HG03045 (cell line): ENCODE measurements around the gene GYS1.
A peak's percentile ranks its signal among the peaks of the same experiment; 100 is the strongest.

Source experiments
- ATAC-seq: cut with Tn5 transposase; IDR thresholded peaks from one replicate; pipeline ENCODE4 v1.9.1; 2021; ENCODE audit warnings: mild to moderate bottlenecking, moderate library complexity; ENCODE audit not compliant: unreplicated experiment

Gene GYS1

DNA sequence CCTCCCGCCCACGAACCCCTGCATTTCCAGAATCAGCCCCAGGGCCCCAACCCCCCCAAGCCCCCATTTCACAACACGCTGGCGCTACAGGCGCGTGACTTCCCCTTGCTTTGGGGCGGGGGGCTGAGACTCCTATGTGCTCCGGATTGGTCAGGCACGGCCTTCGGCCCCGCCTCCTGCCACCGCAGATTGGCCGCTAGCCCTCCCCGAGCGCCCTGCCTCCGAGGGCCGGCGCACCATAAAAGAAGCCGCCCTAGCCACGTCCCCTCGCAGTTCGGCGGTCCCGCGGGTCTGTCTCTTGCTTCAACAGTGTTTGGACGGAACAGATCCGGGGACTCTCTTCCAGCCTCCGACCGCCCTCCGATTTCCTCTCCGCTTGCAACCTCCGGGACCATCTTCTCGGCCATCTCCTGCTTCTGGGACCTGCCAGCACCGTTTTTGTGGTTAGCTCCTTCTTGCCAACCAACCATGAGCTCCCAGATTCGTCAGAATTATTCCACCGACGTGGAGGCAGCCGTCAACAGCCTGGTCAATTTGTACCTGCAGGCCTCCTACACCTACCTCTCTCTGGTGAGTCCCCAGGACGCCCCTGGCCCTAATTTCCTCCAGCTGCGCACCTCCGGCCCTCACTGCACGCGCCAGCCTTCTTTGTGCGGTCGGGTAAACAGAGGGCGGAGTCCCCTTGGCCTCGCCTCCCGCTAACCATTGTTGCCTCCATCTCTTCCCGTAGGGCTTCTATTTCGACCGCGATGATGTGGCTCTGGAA lies 27.9 kb downstream of the GYS1 start, which contains the start of gene FTL:
Gene FTL, plus strand, starts transcription at position 270 of the 766 bp plus-strand sequence. Its CDS starts 199 bp downstream, at position 469.
- ATAC-seq = peak; percentile 64

- no peak for ATAC-seq
Observed at GRCh38 chr19:48964205-48965039, 28.7 kb downstream of the GYS1 start.

DNA sequence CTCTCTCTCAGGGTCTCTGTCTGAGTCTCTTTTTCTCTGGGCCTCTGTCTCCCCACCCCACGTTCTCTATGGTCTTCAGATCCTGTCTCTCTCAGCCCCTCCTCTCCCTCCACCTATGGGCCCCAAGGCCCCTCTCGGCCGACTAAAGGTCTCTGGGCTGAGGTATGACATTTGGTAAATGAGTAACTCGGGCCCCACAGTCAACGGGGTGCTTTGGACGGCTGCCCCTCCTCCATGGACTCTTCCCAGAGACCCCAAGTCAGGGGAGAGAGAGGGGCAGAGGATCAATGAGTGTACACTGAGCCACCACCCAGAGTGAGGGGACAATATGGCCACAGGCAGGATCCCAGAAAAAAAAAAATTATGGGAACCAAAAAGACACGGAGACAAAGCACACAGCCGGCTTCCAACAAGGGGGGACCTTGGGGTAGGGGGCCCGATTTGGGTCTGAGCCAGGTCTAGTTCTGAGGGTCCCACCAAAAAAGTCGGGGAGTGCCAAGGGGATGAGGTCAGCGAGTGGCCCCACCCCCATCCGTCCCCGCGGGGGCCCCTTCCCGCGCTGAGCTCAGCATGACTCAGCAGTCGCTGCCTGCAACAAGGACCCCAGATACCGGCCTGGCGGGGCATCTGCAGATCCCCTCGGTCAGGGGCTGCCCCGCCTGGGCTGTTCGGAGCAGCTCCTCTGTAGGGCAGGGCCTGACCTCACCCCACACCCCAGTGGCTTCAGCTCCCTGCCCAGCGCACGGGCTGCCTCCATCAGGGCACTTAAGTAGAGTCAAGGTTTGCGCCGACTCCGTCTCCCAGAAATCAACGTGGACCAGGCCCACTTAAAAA lies 29.5 kb downstream of the GYS1 start:
- no peak for ATAC-seq

GRCh38 chr19:48962849-48963165 lies 30.3 kb downstream of the GYS1 start:
- no peak for ATAC-seq

- ATAC-seq = peak; percentile 22
Observed at GRCh38 chr19:48962029-48962848, 30.9 kb downstream of the GYS1 start.

- no peak for ATAC-seq
Observed at GRCh38 chr19:48961673-48962028, 31.5 kb downstream of the GYS1 start.

- no peak for ATAC-seq
Observed at GRCh38 chr19:48961051-48961649, 32.0 kb downstream of the GYS1 start.

- ATAC-seq = no peak
Observed at GRCh38 chr19:48959341-48960239, 33.5 kb downstream of the GYS1 start.

- no peak for ATAC-seq
Observed at GRCh38 chr19:48958006-48958405, 35.1 kb downstream of the GYS1 start.

DNA sequence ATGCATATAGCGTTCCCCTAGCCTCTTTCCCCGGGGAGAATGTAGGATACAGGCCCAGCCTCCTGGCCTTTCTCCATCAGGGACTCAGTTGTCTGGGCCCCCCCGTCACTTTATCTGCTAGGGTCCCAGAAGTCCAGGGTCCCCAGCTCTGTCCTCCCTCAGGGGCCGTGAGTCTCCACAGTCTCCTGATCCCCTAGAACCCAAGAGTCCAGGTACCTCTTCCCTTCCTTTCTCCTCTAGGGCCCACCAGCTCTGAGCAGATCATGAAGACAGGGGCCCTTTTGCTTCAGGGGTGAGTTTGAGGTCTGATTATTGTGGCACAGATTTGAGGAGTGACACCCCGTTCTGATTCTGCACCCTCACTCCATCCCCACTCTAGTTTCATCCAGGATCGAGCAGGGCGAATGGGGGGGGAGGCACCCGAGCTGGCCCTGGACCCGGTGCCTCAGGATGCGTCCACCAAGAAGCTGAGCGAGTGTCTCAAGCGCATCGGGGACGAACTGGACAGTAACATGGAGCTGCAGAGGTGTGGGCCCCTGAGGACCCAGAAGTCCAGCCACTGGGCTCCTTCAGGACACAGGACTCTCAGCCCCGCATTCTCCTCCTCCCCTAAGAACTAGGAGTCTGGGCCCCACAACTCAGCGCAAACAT lies 37.7 kb downstream of the GYS1 start:
- no peak for ATAC-seq

- ATAC-seq = peak; percentile 85
Observed at GRCh38 chr19:48954595-48955307, 38.4 kb downstream of the GYS1 start, which contains the start of gene BAX. Gene BAX, plus strand, starts transcription at chr19:48954875. Its CDS starts 54 bp downstream, at chr19:48954929.

DNA sequence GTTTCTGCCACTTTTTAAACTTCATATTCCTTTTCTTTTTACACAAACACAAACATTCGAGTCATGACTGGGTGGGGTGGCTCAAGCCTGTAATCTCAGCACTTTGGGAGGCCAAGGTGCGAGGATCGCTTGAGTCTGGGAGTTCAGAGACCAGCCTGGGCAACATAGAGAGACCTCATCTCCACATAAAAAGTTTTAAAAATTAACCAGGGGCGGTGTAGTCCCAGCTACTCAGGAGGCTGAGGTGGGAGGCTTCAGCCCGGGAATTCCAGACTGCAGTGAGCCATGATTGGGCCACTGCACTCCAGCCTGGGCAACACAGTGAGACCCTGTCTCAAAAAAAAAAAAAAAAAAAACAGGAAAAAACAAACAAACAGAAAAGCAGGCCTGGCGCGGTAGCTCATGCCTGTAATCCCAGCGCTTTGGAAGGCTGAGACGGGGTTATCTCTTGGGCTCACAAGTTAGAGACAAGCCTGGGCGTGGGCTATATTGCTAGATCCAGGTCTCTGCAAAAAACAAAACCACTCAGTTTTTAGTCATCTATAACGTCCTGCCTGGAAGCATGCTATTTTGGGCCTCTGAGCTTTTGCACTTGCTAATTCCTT lies 39.0 kb downstream of the GYS1 start:
- no peak for ATAC-seq

DNA sequence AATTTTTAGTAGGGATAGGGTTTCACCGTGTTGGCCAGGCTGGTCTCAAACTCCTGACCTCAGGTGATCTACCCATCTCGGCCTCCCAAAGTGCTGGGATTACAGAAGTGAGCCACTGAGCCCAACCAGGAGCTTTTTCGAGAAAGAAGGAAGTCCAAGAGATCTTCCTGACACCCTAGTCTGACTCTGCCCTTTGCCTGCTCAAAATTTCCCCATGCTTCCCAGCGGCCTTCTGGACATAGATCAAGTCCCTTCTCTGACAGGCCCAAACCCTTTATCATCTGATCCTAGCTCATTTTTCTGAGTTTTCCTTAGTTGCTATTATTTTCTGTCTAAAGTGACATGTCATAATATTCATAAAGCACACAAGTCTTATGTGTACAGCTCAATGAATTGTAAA lies 40.0 kb downstream of the GYS1 start:
- no peak for ATAC-seq

DNA sequence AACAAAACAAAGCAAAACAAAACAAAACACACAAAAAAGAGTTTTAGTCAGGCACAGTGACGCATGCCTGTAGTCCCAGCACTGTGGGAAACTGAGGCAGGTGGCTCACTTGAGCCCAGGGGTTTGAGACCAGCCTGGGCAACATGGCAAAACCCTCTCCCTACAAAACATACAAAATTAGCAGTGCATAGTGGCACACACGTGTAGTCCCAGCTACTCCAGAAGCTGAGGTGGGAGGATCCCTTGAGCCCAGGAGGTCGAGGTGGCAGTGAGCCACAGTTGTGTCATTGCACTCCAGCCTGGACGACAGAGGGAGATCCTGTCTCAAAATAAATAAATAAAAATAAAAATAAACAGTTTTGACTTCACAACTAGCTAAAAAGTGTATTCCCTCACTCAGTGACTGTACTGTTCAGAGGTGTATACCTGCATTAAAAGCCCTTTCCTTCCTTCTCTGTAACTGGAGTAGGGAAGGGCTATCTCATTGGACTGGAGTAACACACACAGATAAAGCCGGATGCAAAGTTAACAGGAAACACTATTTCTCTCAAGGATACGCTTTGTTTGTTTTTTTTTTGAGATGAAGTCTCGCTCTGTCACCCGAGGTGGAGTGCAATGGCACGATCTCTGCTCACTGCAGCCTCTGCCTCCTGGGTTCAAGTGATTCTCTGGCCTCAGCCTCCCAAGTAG lies 42.1 kb downstream of the GYS1 start:
- no peak for ATAC-seq

GRCh38 chr19:48950159-48950558 lies 43.0 kb downstream of the GYS1 start:
- no peak for ATAC-seq

DNA sequence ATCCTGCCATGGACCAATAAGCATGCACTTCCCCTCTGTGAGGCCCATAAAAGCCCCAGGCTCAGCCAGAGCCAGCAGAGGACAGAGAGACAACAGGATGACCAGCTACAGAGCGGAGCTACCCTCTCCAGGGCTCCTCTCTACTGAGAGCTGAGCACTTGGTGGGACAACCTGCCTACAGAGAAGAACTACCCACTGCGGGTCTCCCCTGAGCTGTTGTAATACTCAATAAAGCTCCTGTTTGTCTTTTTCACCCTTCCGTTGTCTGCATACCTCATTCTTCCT lies 45.9 kb downstream of the GYS1 start:
- no peak for ATAC-seq
